Stimulated activated CD4-positive, alpha-beta T cell treated with anti-CD3 and anti-CD28 coated beads, Interleukin-12 subunit alpha, Interleukin-12 subunit beta, amount 100 ng/mL, for 4 hours (primary cell): ENCODE measurements around the gene CHAC1.
A peak's percentile ranks its signal among the peaks of the same experiment; 100 is the strongest.

Experiments used
- DNase-seq: peaks from one replicate; pipeline ENCODE4 v3.0.0-alpha.2; 2020

CHAC1 gene, protein sequence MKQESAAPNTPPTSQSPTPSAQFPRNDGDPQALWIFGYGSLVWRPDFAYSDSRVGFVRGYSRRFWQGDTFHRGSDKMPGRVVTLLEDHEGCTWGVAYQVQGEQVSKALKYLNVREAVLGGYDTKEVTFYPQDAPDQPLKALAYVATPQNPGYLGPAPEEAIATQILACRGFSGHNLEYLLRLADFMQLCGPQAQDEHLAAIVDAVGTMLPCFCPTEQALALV

DNA sequence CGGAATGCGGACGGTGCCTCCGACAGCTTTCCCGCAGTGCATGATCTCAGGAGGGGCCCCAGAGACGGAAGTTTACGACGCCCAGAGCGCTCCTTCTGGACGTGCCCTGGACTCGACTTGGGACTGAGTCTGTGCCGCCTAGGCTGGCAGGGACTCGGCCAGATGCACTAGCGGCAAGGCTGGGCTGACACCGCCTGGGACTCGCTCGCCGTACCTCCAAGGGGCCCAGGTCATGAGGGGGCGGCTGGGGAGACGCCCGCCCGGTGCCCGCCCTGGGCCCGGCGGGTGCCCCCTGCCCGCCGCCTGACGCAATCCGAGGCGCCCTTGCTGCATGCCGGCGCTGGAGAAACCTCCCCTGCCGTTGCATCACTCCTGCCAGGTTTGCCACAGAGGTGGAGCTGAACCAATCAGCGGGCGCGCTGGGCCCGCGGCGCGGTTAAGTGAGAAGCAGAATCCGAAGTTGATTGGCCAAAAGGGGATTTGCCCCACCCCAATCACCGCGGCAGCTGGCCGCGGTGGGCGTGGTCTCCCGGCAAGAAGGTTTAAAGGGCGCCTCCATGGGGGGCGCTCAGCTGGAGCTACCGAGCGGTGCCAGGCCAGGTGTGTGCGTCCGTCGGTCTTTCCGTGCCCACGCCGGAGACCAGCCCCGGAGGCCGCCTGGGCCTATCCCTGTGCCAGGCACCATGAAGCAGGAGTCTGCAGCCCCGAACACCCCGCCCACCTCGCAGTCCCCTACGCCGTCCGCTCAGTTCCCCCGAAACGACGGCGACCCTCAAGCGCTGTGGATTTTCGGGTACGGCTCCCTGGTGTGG is at the start of gene CHAC1:
CHAC1 (plus strand) TSS at position 571 of the 812 bp plus-strand sequence; CDS start at position 684, 113 bp downstream.
- DNase-seq: peak; percentile 94

DNA sequence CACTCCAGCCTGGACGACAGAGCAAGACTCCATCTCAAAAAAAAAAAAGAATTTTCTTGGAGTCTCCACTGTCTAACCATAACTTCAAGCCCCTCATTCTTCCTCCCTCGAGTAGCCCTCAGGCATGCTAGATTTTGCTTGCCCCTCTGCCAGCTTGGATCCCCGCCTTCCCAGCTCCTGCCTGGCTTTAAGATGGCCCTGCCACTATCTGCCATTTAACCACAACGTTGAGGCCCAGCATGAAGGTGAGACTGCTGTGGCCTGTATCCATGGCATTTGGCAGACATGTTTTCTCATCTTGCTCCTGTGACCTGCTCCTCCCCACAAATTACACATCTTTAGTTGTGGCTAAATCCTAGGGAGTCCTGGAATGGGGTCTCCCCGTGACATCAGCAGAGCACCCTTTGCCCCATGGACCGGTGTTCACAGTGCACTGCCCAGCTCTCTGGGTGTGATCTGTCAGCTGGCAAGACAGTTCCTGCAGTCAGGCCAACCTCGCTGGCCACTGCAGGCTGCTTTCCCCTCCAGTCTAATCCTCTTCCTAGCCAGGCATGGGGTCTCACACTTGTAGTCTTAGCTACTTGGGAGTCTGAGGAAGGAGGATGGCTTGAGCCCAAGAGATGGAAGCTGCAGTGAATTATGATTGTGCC is 48.6 kb upstream of the CHAC1 start:
- DNase-seq: no peak

GRCh38 chr15:40906091-40906990 is 46.9 kb upstream of the CHAC1 start:
- DNase-seq: peak; percentile 76

GRCh38 chr15:40906991-40907802 is 46.1 kb upstream of the CHAC1 start:
- DNase-seq: peak; percentile 45

GRCh38 chr15:40908095-40908494 is 45.2 kb upstream of the CHAC1 start:
- no peak for DNase-seq

- no peak for DNase-seq
Measured at GRCh38 chr15:40909662-40910630, 43.3 kb upstream of the CHAC1 start.

DNA sequence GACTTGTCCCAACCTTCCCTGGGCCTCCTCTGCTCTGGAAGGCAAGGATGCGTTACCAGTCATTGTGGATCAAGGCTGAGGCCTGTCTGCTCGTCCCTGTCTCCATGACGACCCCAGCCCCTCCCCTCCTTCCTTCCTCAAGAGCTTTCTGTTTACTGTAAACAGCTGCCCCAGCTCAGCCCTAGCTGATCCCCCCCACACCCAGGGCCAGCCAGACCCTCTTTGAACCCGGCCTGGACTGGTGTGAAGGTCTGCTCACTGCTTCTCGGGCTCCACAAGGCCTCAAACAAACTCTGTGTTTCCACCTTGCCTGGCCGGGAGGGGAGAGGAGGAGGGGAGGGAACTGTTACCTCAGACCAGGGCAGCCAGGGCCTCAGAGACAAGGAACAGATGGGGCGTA is 42.1 kb upstream of the CHAC1 start:
- no peak for DNase-seq

GRCh38 chr15:40911693-40912092 is 41.6 kb upstream of the CHAC1 start:
- DNase-seq: no peak

GRCh38 chr15:40912478-40912877 is 40.8 kb upstream of the CHAC1 start:
- DNase-seq: no peak

DNA sequence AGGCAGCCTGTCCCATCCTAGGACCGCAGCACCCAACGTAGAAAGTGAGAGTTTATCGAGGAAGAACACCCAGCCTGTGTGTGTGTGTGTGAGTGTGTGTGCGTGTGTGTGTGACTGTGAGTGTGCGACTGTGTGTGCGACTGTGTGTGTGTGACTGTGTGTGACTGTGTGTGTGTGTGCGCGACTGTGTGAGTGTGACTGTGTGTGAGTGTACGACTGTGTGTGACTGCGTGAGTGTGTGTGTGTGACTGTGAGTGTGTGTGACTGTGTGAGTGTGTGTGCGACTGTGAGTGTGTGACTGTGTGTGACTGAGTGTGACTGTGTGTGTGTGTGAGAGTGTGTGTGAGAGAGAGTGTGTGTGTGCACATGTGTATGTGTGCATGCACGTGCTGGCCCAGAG is 39.3 kb upstream of the CHAC1 start:
- DNase-seq: no peak

- DNase-seq: no peak
Measured at GRCh38 chr15:40914486-40914885, 38.8 kb upstream of the CHAC1 start.

DNA sequence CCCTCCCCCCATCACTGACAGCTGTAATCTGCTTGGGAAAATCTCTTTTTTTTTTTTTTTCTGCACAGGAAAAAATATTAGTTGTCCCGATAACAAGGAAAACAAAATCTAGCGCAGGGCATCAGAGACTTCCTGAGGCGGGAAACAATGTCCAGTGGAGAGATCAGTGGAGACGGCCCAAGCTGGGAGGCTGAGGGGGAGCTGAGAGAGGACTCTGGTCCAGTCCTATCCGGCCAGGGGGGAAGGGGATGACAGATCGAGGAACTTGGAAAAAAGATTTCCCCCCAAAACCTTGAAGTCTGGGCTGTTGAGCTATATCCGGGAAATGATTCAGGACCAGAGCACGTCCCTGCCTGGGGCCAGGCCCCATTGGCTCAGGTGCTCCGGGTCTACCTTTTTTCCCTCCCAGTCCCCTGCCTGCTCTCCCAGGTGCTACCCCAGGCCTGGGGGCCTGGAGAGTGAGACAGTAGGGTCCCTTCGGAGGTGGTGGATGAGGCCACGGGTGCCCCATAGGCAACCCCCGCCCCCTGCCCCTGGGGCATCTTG is 38.1 kb upstream of the CHAC1 start:
- no peak for DNase-seq

DNA sequence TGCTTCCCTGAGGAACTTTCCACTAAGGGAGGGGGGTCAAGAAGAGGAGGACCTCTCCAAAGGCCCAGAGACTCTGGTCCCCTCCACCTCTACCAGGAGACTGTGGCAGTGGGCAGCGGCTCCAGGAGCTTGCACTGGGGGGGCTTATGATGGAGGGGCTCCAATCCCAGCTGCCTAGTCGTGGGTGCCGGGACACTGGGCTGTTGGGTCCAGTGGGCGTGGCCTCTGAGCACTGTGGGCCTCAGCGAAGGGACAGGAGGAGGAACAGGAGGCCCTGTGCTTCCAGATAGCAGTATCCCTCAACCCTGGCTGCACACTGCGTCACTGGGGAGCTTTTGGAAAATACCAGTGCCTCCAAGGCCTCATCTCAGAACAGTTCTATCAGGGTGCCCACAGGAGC is 37.6 kb upstream of the CHAC1 start:
- DNase-seq: no peak

- no peak for DNase-seq
Measured at GRCh38 chr15:40917585-40917984, 35.7 kb upstream of the CHAC1 start.

DNA sequence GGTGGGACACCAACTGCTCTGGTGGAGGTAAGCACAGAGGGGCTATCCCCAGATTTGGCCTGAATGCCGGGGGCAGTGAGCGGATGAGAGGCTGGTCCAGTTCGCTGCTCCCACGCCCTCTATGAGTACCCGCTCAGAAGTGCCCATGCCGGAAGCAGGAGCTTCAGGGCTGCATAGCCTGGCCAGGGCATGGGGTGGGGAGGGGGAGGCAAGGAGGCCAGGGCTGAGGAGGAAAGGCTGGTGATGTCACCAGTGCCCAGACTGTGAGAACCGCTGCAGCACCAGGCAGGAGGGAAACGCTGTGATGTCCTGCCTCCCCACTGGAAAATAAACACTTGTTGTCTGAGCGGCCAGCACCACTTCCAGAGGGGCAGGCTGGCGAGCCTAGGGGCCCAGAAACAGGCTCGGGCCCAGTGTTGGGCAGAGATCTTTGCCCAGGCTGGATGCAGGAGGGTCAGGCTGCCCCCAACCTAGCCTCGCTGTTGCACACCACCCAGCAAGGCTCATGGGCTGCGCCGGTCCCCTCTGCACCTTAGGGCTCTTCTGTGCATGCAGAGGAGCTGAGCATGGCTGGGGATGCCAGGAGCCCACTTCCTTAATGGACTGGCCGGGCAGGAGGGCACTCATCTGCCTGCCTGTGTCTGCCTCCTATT is 35.0 kb upstream of the CHAC1 start:
- no peak for DNase-seq

DNA sequence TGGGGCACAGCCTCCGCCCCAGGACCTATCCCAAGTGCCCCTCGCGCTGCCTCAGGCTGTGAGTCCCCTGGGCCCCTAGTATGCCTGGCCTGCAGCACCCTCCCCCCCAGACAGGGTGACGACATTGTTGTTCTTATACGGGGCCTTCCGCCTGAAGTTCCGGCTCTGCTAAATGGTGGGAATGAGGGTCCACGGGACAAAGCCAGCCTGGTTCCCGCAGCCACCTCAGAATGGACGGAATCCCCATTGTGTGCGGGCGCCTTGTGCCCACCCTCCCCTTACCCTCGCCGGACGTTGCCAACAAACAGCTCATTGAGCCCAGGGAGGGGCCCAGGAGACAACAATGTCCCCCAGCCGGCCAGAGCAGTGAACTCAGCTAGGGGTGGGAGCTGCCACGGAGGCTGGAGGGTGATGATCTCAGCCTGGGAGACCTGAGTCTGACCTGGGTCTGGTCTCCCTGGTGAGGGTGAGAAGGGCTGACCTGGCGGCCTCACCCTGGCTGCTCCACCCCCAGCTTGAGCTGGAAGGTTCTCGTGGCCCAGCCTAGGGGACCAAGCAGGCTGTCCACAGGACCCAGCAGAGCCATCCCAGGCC is 34.4 kb upstream of the CHAC1 start:
- no peak for DNase-seq

- DNase-seq: no peak
Measured at GRCh38 chr15:40921949-40922607, 31.2 kb upstream of the CHAC1 start.

DNA sequence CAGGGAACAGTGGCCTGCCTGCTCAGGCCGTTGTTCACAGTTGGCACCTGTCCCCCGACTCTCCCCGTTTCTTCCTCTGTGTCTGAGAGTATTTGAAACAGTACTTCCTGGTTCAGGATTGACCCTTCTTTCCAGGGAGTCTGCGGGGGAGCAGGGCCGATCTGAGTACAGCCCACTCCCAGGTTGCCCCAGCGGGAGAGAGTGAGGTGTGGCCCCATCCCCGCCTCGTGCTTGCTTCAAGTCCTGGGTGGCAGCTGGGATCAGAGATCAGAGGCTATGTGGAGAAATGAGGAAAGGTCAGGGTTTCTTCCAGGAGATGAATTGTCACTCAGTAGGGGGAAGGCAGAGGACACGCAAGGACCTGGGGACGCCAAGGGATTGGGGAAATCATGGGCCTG is 30.7 kb upstream of the CHAC1 start:
- DNase-seq: no peak

DNA sequence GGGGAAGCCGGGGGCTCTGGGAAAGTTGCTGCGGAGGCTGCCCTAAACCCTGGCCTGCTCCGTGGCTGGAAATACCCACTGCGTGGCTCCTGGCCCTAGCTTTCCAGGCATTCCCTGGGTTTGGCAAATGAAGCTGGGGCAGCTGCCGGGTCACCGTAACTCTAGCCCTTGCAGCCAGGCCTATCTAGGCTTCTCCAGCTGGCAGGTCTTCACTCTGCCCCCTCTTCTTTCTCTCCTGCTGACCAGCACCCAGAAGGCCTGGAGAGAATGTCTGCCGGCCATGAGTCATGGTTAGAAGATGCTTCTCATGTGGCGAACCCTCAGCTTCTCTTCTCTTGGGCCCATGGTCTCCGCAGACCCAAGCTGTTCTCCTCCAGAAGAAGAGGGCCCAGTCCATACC is 29.7 kb upstream of the CHAC1 start:
- no peak for DNase-seq
